HepG2 (cell line): ENCODE measurements around the gene KANSL3. TPM values are rescaled to one million over a fixed set of nuclear protein-coding genes. Genes with fewer than 3 reads are reported as not detected.

Source experiments
- CHD4 ChIP-seq: fragments of 200-600 bp; sonication (generic); IDR thresholded peaks from 2 replicates; pipeline ENCODE4 v1.7.0; 2017; ENCODE audit warnings: mild to moderate bottlenecking, low read length, borderline replicate concordance
- FOXM1 ChIP-seq: sonication (generic); formaldehyde crosslinking; IDR thresholded peaks from 2 replicates; pipeline ENCODE4 v1.5.0; 2020; ENCODE audit warnings: missing genetic modification reagents
- GTF2F1 ChIP-seq: fragments of 150-350 bp; IDR thresholded peaks from 2 replicates; pipeline ENCODE4 v1.6.1; 2014; ENCODE audit warnings: low read length
- HMG20B ChIP-seq: conservative IDR thresholded peaks from 2 replicates; pipeline ENCODE4 v1.6.1; 2016; ENCODE audit warnings: missing genetic modification reagents, missing compliant biosample characterization
- MBD4 ChIP-seq: IDR thresholded peaks from 2 replicates; pipeline ENCODE4 v1.6.1; 2012; ENCODE audit warnings: low read length, inconsistent platforms, borderline replicate concordance
- NBN ChIP-seq: fragments of 450-650 bp; conservative IDR thresholded peaks from 2 replicates; pipeline ENCODE4 v1.6.1; 2017
- NR2F1 ChIP-seq, 2 experiments: fragments of 450-650 bp in 1 of 2; formaldehyde crosslinking in 1 of 2; IDR thresholded peaks; 2 replicates each; pipeline versions ENCODE4 v1.5.0 to v1.6.1; 2016 to 2020; ENCODE audit warnings: mild to moderate bottlenecking in 1 of 2, missing compliant biosample characterization in 1 of 2, missing genetic modification reagents in 1 of 2, moderate library complexity in 1 of 2
- RARG ChIP-seq: sonication (generic); formaldehyde crosslinking; IDR thresholded peaks from 2 replicates; pipeline ENCODE4 v1.4.0; 2020; ENCODE audit warnings: low read depth, mild to moderate bottlenecking, missing genetic modification reagents
- SIX1 ChIP-seq: sonication (generic); formaldehyde crosslinking; IDR thresholded peaks from 2 replicates; pipeline ENCODE4 v1.4.0; 2020; ENCODE audit warnings: missing genetic modification reagents, borderline replicate concordance
- SOX5 ChIP-seq: IDR thresholded peaks from 2 replicates; pipeline ENCODE4 v1.6.1; 2016; ENCODE audit warnings: borderline replicate concordance
- SRSF1 ChIP-seq: fragments of 200-400 bp; formaldehyde crosslinking; optimal IDR thresholded peaks from 2 replicates; pipeline ENCODE3; 2017; ENCODE audit warnings: mild to moderate bottlenecking, low read depth, low read length, moderate library complexity
- ZBTB38 ChIP-seq: sonication (generic); formaldehyde crosslinking; IDR thresholded peaks from 2 replicates; pipeline ENCODE4 v1.5.1; 2020; ENCODE audit warnings: mild to moderate bottlenecking, missing genetic modification reagents
- ZFP36 ChIP-seq: fragments of 150-350 bp; IDR thresholded peaks from 2 replicates; pipeline ENCODE4 v1.6.1; 2018; ENCODE audit warnings: borderline replicate concordance, low read length, low read depth; ENCODE audit not compliant: partially characterized antibody
- ZFP36L2 ChIP-seq: sonication (generic); formaldehyde crosslinking; IDR thresholded peaks from 2 replicates; pipeline ENCODE4 v1.4.0; 2020; ENCODE audit warnings: missing genetic modification reagents
- ZMYM4 ChIP-seq: sonication (generic); formaldehyde crosslinking; IDR thresholded peaks from 2 replicates; pipeline ENCODE4 v1.8.1; 2023; ENCODE audit warnings: mild to moderate bottlenecking, missing genetic modification reagents
- ZNF17 ChIP-seq: sonication (generic); formaldehyde crosslinking; IDR thresholded peaks from 2 replicates; pipeline ENCODE4 v1.5.0; 2020; ENCODE audit warnings: mild to moderate bottlenecking, missing genetic modification reagents
- ZNF331 ChIP-seq: sonication (generic); formaldehyde crosslinking; IDR thresholded peaks from 2 replicates; pipeline ENCODE4 v1.4.0; 2020; ENCODE audit warnings: missing genetic modification reagents
- ZNF431 ChIP-seq: sonication (generic); formaldehyde crosslinking; IDR thresholded peaks from 2 replicates; pipeline ENCODE4 v1.9.0; 2022; ENCODE audit warnings: missing genetic modification reagents, low read depth, mild to moderate bottlenecking, borderline replicate concordance
- ZNF543 ChIP-seq: sonication (generic); formaldehyde crosslinking; IDR thresholded peaks from 2 replicates; pipeline ENCODE4 v1.4.0; 2020; ENCODE audit warnings: mild to moderate bottlenecking, missing genetic modification reagents
- ZNF652 ChIP-seq: IDR thresholded peaks from 2 replicates; pipeline ENCODE4 v1.6.1; 2016; ENCODE audit warnings: low read depth, borderline replicate concordance
- ZNF709 ChIP-seq: sonication (generic); formaldehyde crosslinking; IDR thresholded peaks from 2 replicates; pipeline ENCODE4 v1.5.0; 2020; ENCODE audit warnings: mild to moderate bottlenecking, missing genetic modification reagents
- polyA plus RNA-seq, 8 experiments: library from polyadenylated mRNA; depleted of rRNA in 3 of 8; stranded (reverse) in 7 of 8; unstranded in 1 of 8; fragments of >200 nt; fragmentation: Illumina TruSeq in 4 of 8; extraction: Trizol in 4 of 8; gene quantifications; 2 replicates each; pipeline versions ENCODE4 v1.2.1 to v1.2.3, GENCODE V29; 2011 to 2016; ENCODE audit warnings: low read depth in 4 of 8, missing spikeins in 1 of 8, mixed read lengths in 1 of 8; ENCODE audit not compliant: insufficient read depth in 1 of 8
- total RNA-seq, 5 experiments: library from RNA; depleted of rRNA; stranded (reverse); fragments of >200 nt; fragmentation: Illumina TruSeq; extraction: Trizol; gene quantifications; 2 replicates each; pipeline ENCODE4 v1.2.3, GENCODE V29; 2016; ENCODE audit warnings: low read depth in 1 of 5
- TF ChIP-seq, protein P1 (sequence below): sonication (generic); formaldehyde crosslinking; IDR thresholded peaks from 2 replicates; pipeline ENCODE4 v1.4.0; 2020; ENCODE audit warnings: mild to moderate bottlenecking, missing genetic modification reagents
- TF ChIP-seq, protein P2 (sequence below): sonication (generic); formaldehyde crosslinking; IDR thresholded peaks from 2 replicates; pipeline ENCODE4 v1.5.1; 2020; ENCODE audit warnings: mild to moderate bottlenecking, missing genetic modification reagents, borderline replicate concordance
- TF ChIP-seq, protein P3 (sequence below): sonication (generic); formaldehyde crosslinking; IDR thresholded peaks from 2 replicates; pipeline ENCODE4 v1.5.0; 2020; ENCODE audit warnings: mild to moderate bottlenecking, missing genetic modification reagents

The KANSL3 gene
- total and polyA plus RNA-seq, 2 of the 13 experiments (the other 11 are each of a cell fraction or from before 2014, with no cell fraction given) = 20.8 to 37.3 TPM

DNA sequence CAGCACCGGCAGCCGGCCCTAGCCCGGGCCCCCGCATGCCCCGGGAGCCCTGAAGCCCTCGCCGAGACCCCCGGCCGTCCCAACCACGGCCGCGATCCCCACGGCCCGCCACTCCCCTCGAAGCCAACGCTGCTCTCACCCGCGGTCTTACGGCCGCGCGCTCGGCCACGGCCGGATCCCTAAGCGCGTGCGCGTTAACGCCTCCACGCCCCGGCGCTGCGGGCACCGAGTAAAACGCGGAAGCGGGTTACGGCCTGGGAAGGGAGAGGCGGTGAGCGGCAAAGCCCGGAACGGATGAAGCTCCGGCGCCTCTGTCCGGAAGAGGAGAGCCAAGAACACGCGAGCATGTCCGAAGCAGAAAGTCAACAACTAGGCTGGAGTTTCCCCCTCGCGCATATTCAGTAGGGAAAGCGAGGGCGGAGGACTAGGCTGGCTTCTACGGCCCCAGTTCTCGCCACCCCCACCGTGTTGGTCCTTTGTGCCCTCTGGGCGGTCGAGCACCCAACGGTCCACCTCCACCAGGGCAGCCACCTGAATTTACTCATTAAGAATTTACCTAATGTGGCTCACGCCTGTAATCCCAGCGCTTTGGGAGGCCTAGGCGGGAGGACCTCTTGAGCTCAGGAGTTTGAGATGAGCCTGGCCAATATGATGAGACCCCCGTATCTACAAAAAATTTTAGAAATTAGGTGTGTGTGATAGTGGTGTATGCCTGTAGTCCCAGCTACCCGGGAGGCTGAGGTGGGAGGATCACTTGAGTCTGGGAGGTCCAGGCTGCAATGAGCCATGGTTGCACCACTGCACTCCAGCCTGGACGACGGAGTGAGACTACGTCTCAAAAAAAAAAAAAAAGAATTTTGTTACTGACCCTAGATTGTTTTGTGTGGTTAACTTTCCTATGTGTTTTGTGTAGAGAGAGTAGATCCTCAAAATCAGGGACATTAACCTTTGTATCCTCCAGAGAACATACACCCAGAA lies at the start of gene KANSL3 (continued):
- TF ChIP-seq, protein P1, sequence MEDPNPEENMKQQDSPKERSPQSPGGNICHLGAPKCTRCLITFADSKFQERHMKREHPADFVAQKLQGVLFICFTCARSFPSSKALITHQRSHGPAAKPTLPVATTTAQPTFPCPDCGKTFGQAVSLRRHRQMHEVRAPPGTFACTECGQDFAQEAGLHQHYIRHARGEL (CRISPR knock-in tag) = peak; percentile 58; the same call in 1 of the 2 replicates
- TF ChIP-seq ZNF331 (CRISPR knock-in tag) (peak; percentile 99), CHD4 (no peak), NR2F1 (CRISPR knock-in tag; IDR thresholded peaks at IDR 0.05) (peak in 1 of 2 experiments; percentile 54; a peak in 1 of 4 replicates), HMG20B (CRISPR knock-in tag) (peak; percentile 95), ZNF709 (CRISPR knock-in tag) (peak; percentile 96), ZBTB38 (CRISPR knock-in tag) (peak; percentile 94), NBN (no peak), ZNF652 (CRISPR knock-in tag) (peak; percentile 68; the same call in 1 of the 2 replicates), ZFP36 (no peak), ZFP36L2 (CRISPR knock-in tag) (0 out of 2 replicates have a peak, but pooled peaks have one; percentile 87), ZNF543 (peak; percentile 96; the same call in 1 of the 2 replicates), RARG (CRISPR knock-in tag) (peak; percentile 72; the same call in 1 of the 2 replicates), ZNF431 (CRISPR knock-in tag) (peak; percentile 74; the same call in 1 of the 2 replicates), SIX1 (0 out of 2 replicates have a peak, but pooled peaks have one; percentile 28), FOXM1 (CRISPR knock-in tag) (peak; percentile 80; the same call in 1 of the 2 replicates), ZMYM4 (peak; percentile 95), GTF2F1 (peak; percentile 79; the same call in 1 of the 2 replicates), SOX5 (CRISPR knock-in tag) (peak; percentile 70), ZNF17 (CRISPR knock-in tag) (0 out of 2 replicates have a peak, but pooled peaks have one; percentile 87), MBD4 (no peak), SRSF1 (no peak)
- TF ChIP-seq, protein P2, sequence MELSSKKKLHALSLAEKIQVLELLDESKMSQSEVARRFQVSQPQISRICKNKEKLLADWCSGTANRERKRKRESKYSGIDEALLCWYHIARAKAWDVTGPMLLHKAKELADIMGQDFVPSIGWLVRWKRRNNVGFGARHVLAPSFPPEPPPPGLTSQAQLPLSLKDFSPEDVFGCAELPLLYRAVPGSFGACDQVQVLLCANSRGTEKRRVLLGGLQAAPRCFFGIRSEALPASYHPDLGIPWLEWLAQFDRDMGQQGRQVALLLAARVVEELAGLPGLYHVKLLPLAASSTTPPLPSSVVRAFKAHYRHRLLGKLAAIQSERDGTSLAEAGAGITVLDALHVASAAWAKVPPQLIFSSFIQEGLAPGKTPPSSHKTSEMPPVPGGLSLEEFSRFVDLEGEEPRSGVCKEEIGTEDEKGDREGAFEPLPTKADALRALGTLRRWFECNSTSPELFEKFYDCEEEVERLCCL (CRISPR knock-in tag) = peak; percentile 97
- TF ChIP-seq, protein P3, sequence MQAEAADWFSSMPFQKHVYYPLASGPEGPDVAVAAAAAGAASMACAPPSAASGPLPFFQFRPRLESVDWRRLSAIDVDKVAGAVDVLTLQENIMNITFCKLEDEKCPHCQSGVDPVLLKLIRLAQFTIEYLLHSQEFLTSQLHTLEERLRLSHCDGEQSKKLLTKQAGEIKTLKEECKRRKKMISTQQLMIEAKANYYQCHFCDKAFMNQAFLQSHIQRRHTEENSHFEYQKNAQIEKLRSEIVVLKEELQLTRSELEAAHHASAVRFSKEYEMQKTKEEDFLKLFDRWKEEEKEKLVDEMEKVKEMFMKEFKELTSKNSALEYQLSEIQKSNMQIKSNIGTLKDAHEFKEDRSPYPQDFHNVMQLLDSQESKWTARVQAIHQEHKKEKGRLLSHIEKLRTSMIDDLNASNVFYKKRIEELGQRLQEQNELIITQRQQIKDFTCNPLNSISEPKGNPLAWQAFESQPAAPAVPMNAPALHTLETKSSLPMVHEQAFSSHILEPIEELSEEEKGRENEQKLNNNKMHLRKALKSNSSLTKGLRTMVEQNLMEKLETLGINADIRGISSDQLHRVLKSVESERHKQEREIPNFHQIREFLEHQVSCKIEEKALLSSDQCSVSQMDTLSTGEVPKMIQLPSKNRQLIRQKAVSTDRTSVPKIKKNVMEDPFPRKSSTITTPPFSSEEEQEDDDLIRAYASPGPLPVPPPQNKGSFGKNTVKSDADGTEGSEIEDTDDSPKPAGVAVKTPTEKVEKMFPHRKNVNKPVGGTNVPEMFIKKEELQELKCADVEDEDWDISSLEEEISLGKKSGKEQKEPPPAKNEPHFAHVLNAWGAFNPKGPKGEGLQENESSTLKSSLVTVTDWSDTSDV = peak; percentile 58; the same call in 1 of the 2 replicates
